Hepatocyte (in vitro differentiated cells): ENCODE results near the gene PDGFD. TPM values are rescaled to one million over a fixed set of nuclear protein-coding genes. Genes with fewer than 3 reads are reported as not detected.

ENCODE experiments used
- DNase-seq: peaks from one replicate; pipeline ENCODE4 v3.0.0-alpha.2; 2016; ENCODE audit warnings: low spot score
- H2AFZ ChIP-seq: fragments of 200-600 bp; sonication (generic); 2 replicates; pipeline ENCODE4 v1.6.0; 2016; ENCODE audit warnings: antibody characterized with exemption, mild to moderate bottlenecking
- H3K27ac ChIP-seq: fragments of 200-600 bp; sonication (generic); 2 replicates; pipeline ENCODE4 v1.5.1; 2016; ENCODE audit warnings: mild to moderate bottlenecking
- H3K27me3 ChIP-seq: fragments of 200-600 bp; sonication (generic); 2 replicates; pipeline ENCODE4 v1.6.1; 2016
- H3K36me3 ChIP-seq: fragments of 200-600 bp; sonication (generic); replicated peaks from 2 replicates; pipeline ENCODE4 v1.5.1; 2016; ENCODE audit warnings: low read depth; ENCODE audit not compliant: insufficient read depth
- H3K4me1 ChIP-seq: fragments of 200-600 bp; sonication (generic); 2 replicates; pipeline ENCODE4 v1.5.1; 2016; ENCODE audit warnings: mild to moderate bottlenecking, moderate library complexity; ENCODE audit not compliant: insufficient read depth
- H3K4me2 ChIP-seq: fragments of 200-600 bp; sonication (generic); 2 replicates; pipeline ENCODE4 v1.6.0; 2016
- H3K4me3 ChIP-seq: fragments of 200-600 bp; sonication (generic); 2 replicates; pipeline ENCODE4 v1.5.1; 2016; ENCODE audit warnings: mild to moderate bottlenecking
- H3K79me2 ChIP-seq: fragments of 200-600 bp; sonication (generic); 2 replicates; pipeline ENCODE4 v1.6.0; 2017; ENCODE audit warnings: mild to moderate bottlenecking
- H3K9me2 ChIP-seq: fragments of 200-600 bp; sonication (generic); replicated peaks from 2 replicates; pipeline ENCODE4 v1.6.0; 2017; ENCODE audit warnings: mild to moderate bottlenecking; ENCODE audit not compliant: insufficient read depth
- H3K9me3 ChIP-seq: fragments of 200-600 bp; sonication (generic); 2 replicates; pipeline ENCODE4 v1.5.1; 2016; ENCODE audit warnings: low read depth, mild to moderate bottlenecking
- H4K20me1 ChIP-seq: fragments of 200-600 bp; sonication (generic); 2 replicates; pipeline ENCODE4 v1.6.0; 2016; ENCODE audit warnings: mild to moderate bottlenecking; ENCODE audit not compliant: insufficient read depth, poor library complexity, severe bottlenecking
- CTCF ChIP-seq: fragments of 200-600 bp; sonication (generic); IDR thresholded peaks from 2 replicates; pipeline ENCODE4 v1.5.1; 2016; ENCODE audit warnings: antibody characterized with exemption, mild to moderate bottlenecking; ENCODE audit not compliant: poor library complexity
- EZH2 ChIP-seq: fragments of 200-600 bp; sonication (generic); IDR thresholded peaks from 2 replicates; pipeline ENCODE4 v1.6.1; 2016; ENCODE audit warnings: antibody characterized with exemption, mild to moderate bottlenecking, borderline replicate concordance
- EZH2phosphoT487 ChIP-seq: fragments of 200-600 bp; sonication (generic); IDR thresholded peaks from one replicate; pipeline ENCODE4 v1.6.1; 2018; ENCODE audit warnings: antibody characterized with exemption, mild to moderate bottlenecking, low read depth, moderate library complexity; ENCODE audit not compliant: unreplicated experiment, severe bottlenecking
- WGBS: methylation state at CpG from one replicate; pipeline ENCODE4 v1.1.6; 2016; ENCODE audit warnings: low lambda C conversion rate; ENCODE audit errors: missing lambda C conversion rate; 5-methylcytosine and 5-hydroxymethylcytosine counted together
- polyA plus RNA-seq: library from polyadenylated mRNA; unstranded; fragments of >200 nt; fragmentation: Nextera tagmentation; extraction: Ambion mirVana; gene quantifications from 2 replicates; pipeline ENCODE4 v1.2.1, GENCODE V29; 2016
- total RNA-seq: library from RNA; depleted of rRNA; stranded (reverse); fragments of >200 nt; gene quantifications from 2 replicates; pipeline ENCODE4 v1.2.3, GENCODE V29; 2014

PDGFD gene
- total and polyA plus RNA-seq, 2 experiments from 2014 or later, result 17.3 to 29.6 TPM

GRCh38 chr11:103867481-103867880, 296.5 kb downstream of the PDGFD start:
- Histone ChIP-seq H2AFZ (no peak overlapping the region), H3K4me3 (no peak overlapping the region), H3K36me3 (no peaks in the 10 kb centered on the region), H3K9me2 (no peaks in the 10 kb centered on the region), H4K20me1 (no peaks in the 10 kb centered on the region), H3K79me2 (no peaks in the 10 kb centered on the region), H3K27me3 (no peaks in the 10 kb centered on the region), H3K4me1 (no peaks in the 10 kb centered on the region), H3K9me3 (no peaks in the 10 kb centered on the region), H3K4me2 (no peak overlapping the region), H3K27ac (no peak overlapping the region)
- DNase-seq, result no peak
- WGBS, result 95% methylated on average over 4 of the region's 4 CpGs
- TF ChIP-seq EZH2phosphoT487 (no peak), EZH2 (no peak)

GRCh38 chr11:103863497-103863896, 300.4 kb downstream of the PDGFD start:
- H3K36me3 ChIP-seq, result no peaks in the 10 kb centered on the region
- H3K4me2 ChIP-seq, result no peak overlapping the region
- H2AFZ ChIP-seq, result no peak overlapping the region
- no peak for DNase-seq
- H3K9me2 ChIP-seq, result no peaks in the 10 kb centered on the region
- no peaks in the 10 kb centered on the region for H3K79me2 ChIP-seq
- no peak overlapping the region for H3K4me3 ChIP-seq
- H4K20me1 ChIP-seq, result no peaks in the 10 kb centered on the region
- no peaks in the 10 kb centered on the region for H3K4me1 ChIP-seq
- H3K9me3 ChIP-seq, result no peaks in the 10 kb centered on the region
- H3K27me3 ChIP-seq, result no peaks in the 10 kb centered on the region
- no peak overlapping the region for H3K27ac ChIP-seq
- WGBS, result 97% methylated on average over 3 of the region's 3 CpGs
- TF ChIP-seq CTCF, result no peak
- no peak for TF ChIP-seq EZH2phosphoT487
- TF ChIP-seq EZH2, result no peak

- Histone ChIP-seq H3K4me3 (no peak overlapping the region), H3K79me2 (no peaks in the 10 kb centered on the region), H3K27me3 (no peaks in the 10 kb centered on the region), H3K9me2 (no peaks in the 10 kb centered on the region), H3K27ac (no peak overlapping the region), H3K36me3 (no peaks in the 10 kb centered on the region), H4K20me1 (no peaks in the 10 kb centered on the region), H3K4me2 (no peak overlapping the region), H3K4me1 (no peaks in the 10 kb centered on the region), H3K9me3 (no peaks in the 10 kb centered on the region), H2AFZ (no peak overlapping the region)
- 77% methylated on average over 3 of the region's 3 CpGs for WGBS
- TF ChIP-seq CTCF (no peak), EZH2phosphoT487 (no peak), EZH2 (no peak)
- no peak for DNase-seq
Observed at GRCh38 chr11:103862802-103863174, 301.2 kb downstream of the PDGFD start.

- no peak for TF ChIP-seq EZH2phosphoT487
- TF ChIP-seq EZH2, result no peak
- no peak for TF ChIP-seq CTCF
- WGBS, result 88% methylated on average over 9 of the region's 9 CpGs
Observed at GRCh38 chr11:103862094-103862801, 301.7 kb downstream of the PDGFD start.

More at GRCh38 chr11:103862094-103862801, 301.7 kb downstream of the PDGFD start:
- H2AFZ ChIP-seq, result no peak overlapping the region
- no peaks in the 10 kb centered on the region for H3K79me2 ChIP-seq
- no peaks in the 10 kb centered on the region for H4K20me1 ChIP-seq
- no peaks in the 10 kb centered on the region for H3K9me2 ChIP-seq
- H3K4me1 ChIP-seq, result no peaks in the 10 kb centered on the region
- no peak overlapping the region for H3K4me2 ChIP-seq
- H3K9me3 ChIP-seq, result peaks cover 1% of the 10 kb centered on the region
- no peak overlapping the region for H3K4me3 ChIP-seq
- H3K27ac ChIP-seq, result no peak overlapping the region
- H3K27me3 ChIP-seq, result no peaks in the 10 kb centered on the region
- H3K36me3 ChIP-seq, result no peaks in the 10 kb centered on the region
- no peak for DNase-seq

Other genes with a start within 250 kb of the PDGFD start
- not detected in 2 replicates for gene DDI1, start 127.5 kb downstream of the PDGFD start, total RNA-seq
- 0.34 and 0.39 TPM in 2 replicates for gene DDI1, start 127.5 kb downstream of the PDGFD start, polyA plus RNA-seq